Measurements from ENCODE around the gene SH2D4B.

SH2D4B gene

GRCh38 chr10:80642661-80643060, 105.0 kb downstream of the SH2D4B start:
- no peak for DNase-seq (ENCODE audit: low spot score)

GRCh38 chr10:80646366-80646765, 108.7 kb downstream of the SH2D4B start:
- DNase-seq (ENCODE audit: low spot score) = no peak

GRCh38 chr10:80647173-80647833, 109.6 kb downstream of the SH2D4B start:
- no peak for DNase-seq (ENCODE audit: low spot score)

- no peak for DNase-seq (ENCODE audit: low spot score)
These were observed 110.4 kb downstream of the SH2D4B start for GRCh38 chr10:80648106-80648505.

- DNase-seq (ENCODE audit: low spot score) = no peak
These were observed 111.5 kb downstream of the SH2D4B start for GRCh38 chr10:80649183-80649582.

- DNase-seq (ENCODE audit: low spot score) = no peak
These were observed 118.2 kb downstream of the SH2D4B start for GRCh38 chr10:80655898-80656297.

- no peak for DNase-seq (ENCODE audit: low spot score)
These were observed 120.4 kb downstream of the SH2D4B start for GRCh38 chr10:80658068-80658467.

- no peak for DNase-seq (ENCODE audit: low spot score)
These were observed 121.6 kb downstream of the SH2D4B start for GRCh38 chr10:80659289-80659688.

GRCh38 chr10:80660266-80660665, 122.6 kb downstream of the SH2D4B start:
- no peak for DNase-seq (ENCODE audit: low spot score)

GRCh38 chr10:80660736-80661135, 123.0 kb downstream of the SH2D4B start:
- DNase-seq (ENCODE audit: low spot score) = no peak

- no peak for DNase-seq (ENCODE audit: low spot score)
These were observed 123.8 kb downstream of the SH2D4B start for GRCh38 chr10:80661526-80661925.

GRCh38 chr10:80662429-80663261, 124.9 kb downstream of the SH2D4B start:
- peak; percentile 51 for DNase-seq (ENCODE audit: low spot score)

- DNase-seq (ENCODE audit: low spot score) = peak; percentile 44
These were observed 126.5 kb downstream of the SH2D4B start for GRCh38 chr10:80664071-80664680.

- no peak for DNase-seq (ENCODE audit: low spot score)
These were observed 131.8 kb downstream of the SH2D4B start for GRCh38 chr10:80669485-80669884.

GRCh38 chr10:80670774-80671173, 133.1 kb downstream of the SH2D4B start:
- DNase-seq (ENCODE audit: low spot score) = no peak

- no peak for DNase-seq (ENCODE audit: low spot score)
These were observed 134.1 kb downstream of the SH2D4B start for GRCh38 chr10:80671847-80672246.

GRCh38 chr10:80672613-80673012, 134.9 kb downstream of the SH2D4B start:
- no peak for DNase-seq (ENCODE audit: low spot score)

- no peak for DNase-seq (ENCODE audit: low spot score)
These were observed 137.1 kb downstream of the SH2D4B start for GRCh38 chr10:80674809-80675208.

- no peak for DNase-seq (ENCODE audit: low spot score)
These were observed 143.4 kb downstream of the SH2D4B start for GRCh38 chr10:80681142-80681541.

- no peak for DNase-seq (ENCODE audit: low spot score)
These were observed 146.6 kb downstream of the SH2D4B start for GRCh38 chr10:80684259-80684658.

- DNase-seq (ENCODE audit: low spot score) = no peak
These were observed 147.7 kb downstream of the SH2D4B start for GRCh38 chr10:80685355-80685754.

GRCh38 chr10:80686734-80687475, 149.2 kb downstream of the SH2D4B start:
- no peak for DNase-seq (ENCODE audit: low spot score)

GRCh38 chr10:80687476-80687789, 149.7 kb downstream of the SH2D4B start:
- DNase-seq (ENCODE audit: low spot score) = no peak

Measured in HuH-7.5 (cell line).